Measurements from ENCODE around the gene ZC3H12D.

Gene ZC3H12D

DNA sequence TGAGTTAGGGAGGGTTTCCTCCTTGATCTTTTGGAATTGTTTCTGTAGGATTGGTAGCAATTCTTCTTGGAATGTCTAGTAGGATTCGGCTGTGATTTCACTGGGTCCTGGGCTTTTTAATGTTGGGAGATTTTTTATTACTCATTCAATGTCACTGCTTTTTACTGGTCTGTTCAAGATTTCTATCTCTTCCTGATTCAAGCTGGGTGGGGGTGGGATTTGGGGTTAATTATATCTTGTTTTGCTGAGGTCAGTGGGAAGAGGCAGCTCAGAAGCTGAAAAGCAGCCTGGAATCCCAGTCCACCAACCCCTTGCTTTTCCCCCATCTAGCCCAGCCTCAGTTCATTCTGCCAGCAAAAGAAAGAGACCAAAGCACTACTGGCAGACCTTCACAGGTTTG is 45.2 kb downstream of the ZC3H12D start:
- no peak for DNase-seq

GRCh38 chr6:149438855-149439254 is 46.0 kb downstream of the ZC3H12D start:
- no peak for DNase-seq

- no peak for DNase-seq
Observed at GRCh38 chr6:149437212-149437611, 47.6 kb downstream of the ZC3H12D start.

- DNase-seq: no peak
Observed at GRCh38 chr6:149436647-149437046, 48.2 kb downstream of the ZC3H12D start.

- no peak for DNase-seq
Observed at GRCh38 chr6:149435919-149436586, 48.8 kb downstream of the ZC3H12D start.

GRCh38 chr6:149433881-149434280 is 50.9 kb downstream of the ZC3H12D start:
- no peak for DNase-seq

DNA sequence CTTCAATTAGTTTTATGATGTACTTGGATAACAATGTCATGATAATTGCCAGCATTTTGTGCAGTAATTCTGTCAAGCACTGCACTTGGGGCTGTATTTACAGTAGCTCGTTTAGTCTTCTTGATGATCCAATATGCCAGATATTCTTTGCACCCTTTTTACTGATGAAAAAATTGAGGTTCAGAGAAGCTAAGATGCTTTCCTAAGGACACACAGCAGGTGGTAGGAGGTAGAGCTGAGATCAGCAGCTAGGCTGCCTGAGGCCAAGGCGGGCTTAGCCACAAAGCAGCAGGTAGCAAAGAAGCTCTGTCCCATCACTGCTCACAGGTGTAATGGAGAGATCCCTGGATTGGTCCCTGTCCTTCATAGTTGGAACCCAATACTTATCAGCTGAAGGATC is 51.4 kb downstream of the ZC3H12D start:
- no peak for DNase-seq

DNA sequence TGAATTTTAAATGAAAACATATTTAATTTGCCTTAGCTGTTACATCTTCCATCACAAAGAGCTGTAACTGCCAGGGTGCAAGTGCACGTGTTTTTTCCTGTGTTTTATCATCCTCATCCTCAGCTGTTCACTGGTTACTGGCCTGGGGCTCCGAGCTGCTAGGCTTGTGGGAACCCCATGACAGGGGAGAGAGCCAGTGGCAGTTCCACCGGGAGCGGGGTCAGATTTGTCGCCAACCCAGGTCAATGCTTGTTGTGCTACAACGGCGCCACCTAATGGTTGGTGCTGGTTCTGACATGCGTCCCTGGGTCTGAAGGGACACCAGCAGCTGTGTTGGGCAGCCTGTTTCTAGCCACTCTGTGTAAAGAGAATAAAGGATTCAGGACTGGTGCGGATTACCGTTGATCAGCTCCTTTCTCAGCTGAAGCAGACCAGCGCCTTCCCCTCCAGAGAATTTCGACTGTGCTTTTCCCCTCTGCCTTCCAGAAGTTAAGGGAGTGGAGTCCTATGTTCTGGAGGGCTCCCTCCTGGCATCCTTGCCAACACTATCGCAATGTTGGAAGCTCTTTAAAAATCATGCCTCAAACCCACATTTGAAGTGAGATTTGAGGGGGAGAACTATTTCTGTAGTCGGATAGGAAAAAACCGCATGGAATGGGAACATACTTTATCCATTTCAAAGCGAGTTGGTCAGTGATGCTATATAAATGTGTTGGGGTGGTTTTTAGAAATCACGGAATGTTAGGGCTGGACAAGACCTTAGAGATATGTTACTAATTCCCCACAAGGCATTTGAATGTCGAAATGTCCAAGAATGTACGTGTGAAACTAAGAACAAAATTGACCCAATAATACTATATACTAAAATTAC is 52.7 kb downstream of the ZC3H12D start:
- DNase-seq: peak; percentile 55

- no peak for DNase-seq
Observed at GRCh38 chr6:149429427-149430360, 55.1 kb downstream of the ZC3H12D start.

DNA sequence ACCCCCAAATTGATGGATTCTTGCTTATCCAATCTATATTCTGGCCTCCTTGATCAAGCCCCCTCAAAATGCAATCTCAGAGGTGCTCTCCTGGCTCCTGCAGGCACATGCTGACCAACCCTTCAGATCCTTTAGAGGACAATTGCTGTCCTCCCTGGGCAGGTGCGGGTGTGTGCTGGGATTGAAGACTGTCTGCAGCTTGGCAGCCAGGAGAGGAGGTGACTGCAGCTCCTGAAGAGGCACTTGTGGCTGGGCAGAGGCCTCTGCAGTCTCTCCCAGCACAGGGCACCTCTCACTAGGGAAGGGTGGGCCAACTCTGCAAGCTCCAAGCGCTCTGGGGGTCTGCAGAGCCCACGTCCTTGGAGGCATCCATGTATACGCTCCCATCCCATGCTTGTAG is 56.2 kb downstream of the ZC3H12D start:
- no peak for DNase-seq

DNA sequence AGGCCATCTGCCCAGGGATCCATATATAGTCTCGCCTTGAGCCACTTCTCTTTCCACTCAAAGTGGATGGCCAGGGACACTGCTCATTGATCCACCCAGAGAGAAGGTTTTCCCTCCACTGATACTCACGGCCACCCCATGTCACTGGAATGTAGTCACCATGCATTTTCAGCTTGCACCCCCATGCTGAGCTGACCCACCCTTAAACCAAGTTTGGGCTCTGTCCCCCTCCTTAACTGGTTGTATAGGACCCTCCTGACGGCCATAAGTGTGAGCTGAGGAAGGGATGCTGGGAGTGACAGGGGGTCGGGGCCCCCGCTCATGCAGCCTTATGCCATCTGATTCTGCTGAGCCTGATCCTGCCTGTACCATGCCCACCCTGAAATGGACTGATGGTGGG is 59.1 kb downstream of the ZC3H12D start:
- DNase-seq: no peak

DNA sequence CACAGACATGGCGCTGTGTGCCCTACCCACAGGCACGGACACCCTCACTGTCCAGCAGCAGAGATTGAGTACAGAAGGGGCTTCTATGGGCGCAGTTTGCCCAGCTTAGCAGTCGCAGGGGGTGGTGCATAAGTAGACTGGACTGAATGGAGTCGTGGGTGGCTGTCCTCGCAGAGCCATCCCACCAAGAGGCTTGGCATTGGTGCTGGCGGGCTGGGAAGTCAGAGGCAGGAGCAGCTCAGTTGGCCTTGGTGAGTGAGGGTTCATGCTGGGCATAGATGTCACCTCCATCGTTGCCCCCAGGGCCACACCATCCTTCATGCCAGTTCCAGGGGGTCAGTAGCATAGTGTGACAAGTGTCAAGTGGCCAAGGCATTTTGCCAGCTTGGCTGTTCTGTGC is 59.6 kb downstream of the ZC3H12D start:
- DNase-seq: no peak

DNA sequence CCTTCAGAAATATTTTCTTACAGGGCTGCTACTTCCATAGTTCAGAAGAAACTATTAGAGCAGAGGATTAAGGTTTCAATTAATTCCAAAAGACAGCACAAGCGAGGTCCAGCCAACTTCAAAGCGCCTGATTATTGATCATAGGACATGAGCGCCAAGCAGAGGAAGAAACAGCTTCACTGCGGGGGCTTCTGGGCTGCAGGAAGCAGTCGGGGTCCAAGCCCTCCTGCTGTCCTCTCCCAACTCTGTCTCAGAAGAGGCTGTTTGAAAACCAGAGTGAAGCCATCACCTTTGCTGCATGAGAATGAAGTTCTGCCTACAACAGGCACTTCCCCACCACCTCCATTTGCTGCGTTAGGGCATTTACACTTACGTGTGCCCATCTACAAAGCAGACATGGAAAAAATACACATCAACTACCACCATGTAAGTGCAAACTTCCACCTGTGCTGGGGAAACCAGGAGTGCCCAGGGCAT is 60.8 kb downstream of the ZC3H12D start:
- DNase-seq: no peak

- no peak for DNase-seq
Observed at GRCh38 chr6:149422581-149422980, 62.2 kb downstream of the ZC3H12D start.

GRCh38 chr6:149421132-149421531 is 63.7 kb downstream of the ZC3H12D start:
- no peak for DNase-seq

DNA sequence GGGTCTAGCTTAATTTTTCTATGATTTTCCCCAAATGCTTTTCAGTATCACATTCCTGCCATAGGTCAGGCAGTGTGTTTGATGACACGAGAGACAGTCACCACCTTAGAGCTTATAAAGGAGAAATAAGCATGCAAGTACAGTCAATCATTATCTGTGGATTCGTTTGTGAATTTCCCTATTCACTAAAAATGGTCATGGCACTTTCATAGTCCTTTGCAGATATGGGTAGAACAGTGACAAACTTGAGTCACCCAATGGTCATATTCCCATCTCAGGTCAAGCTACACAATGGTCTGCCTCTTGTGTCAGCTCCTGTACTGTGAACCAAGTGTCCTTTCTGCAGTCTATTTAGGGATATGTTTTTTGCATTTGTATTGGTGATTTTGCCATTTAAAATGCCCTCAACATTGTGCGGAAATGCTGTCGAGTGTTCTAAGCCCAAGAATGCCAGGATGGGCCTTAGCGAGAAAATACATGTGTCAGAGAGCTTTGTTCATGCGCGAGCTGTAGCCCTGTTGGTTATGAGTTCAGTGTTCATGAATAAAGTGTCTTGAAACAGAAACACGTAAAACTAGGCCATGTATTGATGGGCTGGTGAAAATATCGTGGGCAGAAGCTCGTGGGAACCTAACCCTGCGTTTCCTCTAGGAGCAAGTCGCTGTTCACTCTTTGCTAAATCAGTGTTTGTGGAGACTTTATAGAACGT is 65.0 kb downstream of the ZC3H12D start:
- no peak for DNase-seq

DNA sequence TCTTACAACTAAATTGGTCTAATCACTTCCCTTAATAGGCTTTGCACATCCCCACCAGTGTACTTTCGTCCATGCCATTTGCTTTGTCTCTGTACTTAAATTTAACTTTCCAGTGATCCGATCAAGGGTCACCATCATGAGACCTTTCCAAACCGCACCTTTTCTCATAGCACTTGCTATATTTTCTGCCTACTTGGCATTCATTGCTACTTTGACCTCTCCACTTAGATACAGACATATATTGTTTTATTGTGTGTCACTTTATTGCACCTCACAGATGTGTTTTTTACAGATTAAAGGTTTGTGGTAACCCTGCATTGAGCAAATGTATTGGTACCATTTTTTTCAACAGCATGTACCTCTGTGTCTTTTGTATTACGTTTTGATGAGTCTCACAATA is 70.0 kb downstream of the ZC3H12D start:
- no peak for DNase-seq

DNA sequence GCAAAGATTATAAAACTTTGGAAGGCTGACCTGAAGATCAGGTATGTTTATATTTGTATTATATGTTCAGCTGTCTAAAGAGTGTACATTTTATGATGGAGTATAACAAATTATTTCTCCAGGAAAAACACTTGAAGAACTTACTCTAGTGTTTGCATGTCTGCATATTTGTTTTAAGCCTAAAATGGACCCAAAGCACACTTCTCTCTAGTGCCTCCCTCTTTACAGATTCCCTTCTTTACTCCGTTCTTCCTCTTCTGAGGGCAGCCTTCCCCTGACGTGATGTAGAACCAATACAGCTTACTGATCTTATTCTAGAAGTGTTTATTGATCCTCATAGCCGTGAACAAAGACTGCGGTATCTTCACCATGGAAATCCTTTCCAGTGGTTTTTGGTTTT is 70.8 kb downstream of the ZC3H12D start:
- no peak for DNase-seq

DNA sequence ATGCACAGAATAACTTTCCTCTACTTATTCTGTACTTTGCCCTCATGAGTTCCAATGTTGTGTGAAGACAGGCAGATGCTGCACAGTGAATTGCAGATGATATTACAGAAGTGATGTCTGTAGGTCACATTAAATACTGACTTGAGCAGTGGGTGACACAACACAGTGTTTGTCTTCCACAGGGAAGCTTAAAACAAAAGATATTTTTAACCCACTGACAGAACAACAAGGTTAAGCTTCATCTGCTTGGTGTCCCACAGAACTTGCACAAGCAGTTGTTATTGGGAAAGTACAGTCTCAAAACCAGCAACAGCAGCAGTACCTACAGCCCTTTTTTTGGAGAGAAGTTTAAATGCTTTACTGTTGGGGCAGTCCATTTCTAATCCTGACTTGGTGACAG is 74.3 kb downstream of the ZC3H12D start:
- no peak for DNase-seq

- DNase-seq: no peak
Observed at GRCh38 chr6:149409617-149410016, 75.2 kb downstream of the ZC3H12D start.

DNA sequence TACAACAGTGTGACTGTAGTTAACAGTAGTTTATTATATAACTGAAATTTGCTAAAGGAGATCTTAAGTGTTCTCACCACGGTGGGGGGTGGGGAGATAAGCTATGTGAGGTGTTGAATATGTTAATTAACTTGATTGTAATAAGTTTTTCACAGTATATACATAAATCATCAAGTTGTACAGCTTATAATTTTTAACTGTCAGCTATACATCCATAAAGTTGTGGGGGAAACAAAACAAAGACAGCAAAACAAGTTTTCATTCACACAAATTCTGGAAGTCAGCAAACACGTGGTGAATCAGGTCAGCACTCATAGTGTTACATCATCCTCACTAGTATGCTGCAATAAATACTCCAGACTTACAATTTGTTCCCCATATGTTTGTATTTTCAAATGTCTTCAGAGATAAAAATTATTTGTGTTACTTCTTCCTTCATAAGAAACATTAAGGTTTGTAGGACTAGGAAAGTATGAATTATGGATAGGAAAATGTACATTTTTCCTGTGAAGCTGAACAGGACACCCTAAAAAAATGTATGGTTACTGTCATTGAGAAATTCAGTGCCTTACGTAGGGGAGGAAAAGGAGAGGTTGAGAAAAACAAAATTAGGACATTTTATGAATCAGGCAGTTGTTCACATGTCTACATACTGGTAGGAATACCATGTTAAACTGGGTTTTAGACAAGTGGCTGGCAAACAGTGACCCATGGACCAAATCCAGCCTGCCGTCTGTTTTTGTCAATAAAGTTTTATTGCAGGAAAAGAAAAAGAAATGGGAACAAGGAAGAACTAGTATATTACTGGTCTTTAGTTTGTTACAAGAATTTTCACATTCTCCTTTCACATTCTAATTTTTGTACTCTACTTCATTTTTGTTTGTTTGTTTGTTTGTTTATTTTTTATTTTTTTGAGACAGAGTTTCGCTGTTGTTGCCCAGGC is 78.7 kb downstream of the ZC3H12D start:
- DNase-seq: no peak

Data from DMS79 (cell line).